Liver (tissue), 9 donors: ENCODE results near the gene CD248. TPM values are rescaled to one million over a fixed set of nuclear protein-coding genes. Genes with fewer than 3 reads are reported as not detected.

Experiments
- DNase-seq: peaks from one replicate; pipeline ENCODE4 v3.0.0-alpha.2; 2017; ENCODE audit warnings: low spot score
- H3K27ac ChIP-seq, 2 donors: one replicate each; pipeline ENCODE4 v1.7.0; 2013; ENCODE audit warnings: inconsistent platforms in 2 of 2, low read length in 2 of 2, control low read depth in 1 of 2, low read depth in 1 of 2, mild to moderate bottlenecking in 1 of 2
- H3K27me3 ChIP-seq, 4 donors: one replicate each; pipeline versions ENCODE4 v1.6.1 to v1.7.0; 2013; ENCODE audit warnings: low read length in 3 of 4, inconsistent platforms in 1 of 4, mild to moderate bottlenecking in 1 of 4, moderate library complexity in 1 of 4; ENCODE audit not compliant: control insufficient read depth in 4 of 4, insufficient read depth in 4 of 4
- H3K36me3 ChIP-seq, 4 donors: one replicate each; pipeline versions ENCODE4 v1.6.1 to v1.7.0; 2013; ENCODE audit warnings: low read length in 3 of 4, mild to moderate bottlenecking in 3 of 4, low read depth in 1 of 4, moderate library complexity in 1 of 4; ENCODE audit not compliant: control insufficient read depth in 4 of 4, insufficient read depth in 3 of 4
- H3K4me1 ChIP-seq, 4 donors: one replicate each; pipeline versions ENCODE4 v1.6.1 to v1.7.0; 2013; ENCODE audit warnings: low read length in 3 of 4, mild to moderate bottlenecking in 3 of 4, moderate library complexity in 1 of 4; ENCODE audit not compliant: control insufficient read depth in 4 of 4, insufficient read depth in 4 of 4
- H3K4me3 ChIP-seq, 3 donors: one replicate each; pipeline versions ENCODE4 v1.6.1 to v1.7.0; 2013; ENCODE audit warnings: low read length in 3 of 3, control low read depth in 1 of 3, low read depth in 1 of 3, mild to moderate bottlenecking in 1 of 3
- H3K9ac ChIP-seq, 2 donors: one replicate each; pipeline ENCODE4 v1.7.0; 2013; ENCODE audit warnings: low read length in 2 of 2, mild to moderate bottlenecking in 2 of 2, moderate library complexity in 2 of 2, control low read depth in 1 of 2, low read depth in 1 of 2
- H3K9me3 ChIP-seq, 4 donors: one replicate each; pipeline versions ENCODE4 v1.6.1 to v1.7.0; 2013; ENCODE audit warnings: low read length in 3 of 4; ENCODE audit not compliant: control insufficient read depth in 4 of 4
- EGR1 ChIP-seq, 2 donors: IDR thresholded peaks; 2 replicates each; pipeline ENCODE4 v1.6.1; 2016 to 2018; ENCODE audit warnings: antibody characterized with exemption in 2 of 2, low read depth in 2 of 2
- FOXA1 ChIP-seq: IDR thresholded peaks from 2 replicates; pipeline ENCODE4 v1.6.1; 2016; ENCODE audit warnings: antibody characterized with exemption
- FOXA2 ChIP-seq: IDR thresholded peaks from 2 replicates; pipeline ENCODE4 v1.6.1; 2016; ENCODE audit warnings: antibody characterized with exemption
- HNF4A ChIP-seq, 2 donors: conservative IDR thresholded peaks; 2 replicates each; pipeline ENCODE4 v1.6.1; 2016; ENCODE audit warnings: antibody characterized with exemption in 2 of 2, mild to moderate bottlenecking in 2 of 2
- JUND ChIP-seq, 2 donors: IDR thresholded peaks; 2 replicates each; pipeline ENCODE4 v1.6.1; 2016; ENCODE audit warnings: antibody characterized with exemption in 2 of 2
- NR2F2 ChIP-seq: IDR thresholded peaks from 2 replicates; pipeline ENCODE4 v1.6.1; 2016; ENCODE audit warnings: antibody characterized with exemption
- RAD21 ChIP-seq, 2 donors: IDR thresholded peaks; 2 replicates each; pipeline ENCODE4 v1.6.1; 2016; ENCODE audit warnings: antibody characterized with exemption in 2 of 2, mild to moderate bottlenecking in 2 of 2
- RXRA ChIP-seq, 2 donors: IDR thresholded peaks; 2 replicates each; pipeline ENCODE4 v1.6.1; 2017 to 2018; ENCODE audit warnings: antibody characterized with exemption in 2 of 2, mild to moderate bottlenecking in 1 of 2
- YY1 ChIP-seq: IDR thresholded peaks from 2 replicates; pipeline ENCODE4 v1.6.1; 2016; ENCODE audit warnings: antibody characterized with exemption, mild to moderate bottlenecking
- WGBS: extraction: QIAGEN DNeasy Blood & Tissue Kit; methylation state at CpG from one replicate; pipeline ENCODE4 v1.1.7; 2013; 5-methylcytosine and 5-hydroxymethylcytosine counted together
- polyA plus RNA-seq, 2 donors: library from polyadenylated mRNA; stranded (reverse) in 1 of 2; unstranded in 1 of 2; fragments of 200-250 nt in 1 of 2; fragments of >200 nt in 1 of 2; fragmentation: Nextera tagmentation in 1 of 2; extraction: Ambion mirVana in 1 of 2; gene quantifications; one replicate each; pipeline versions ENCODE4 v1.2.1 to v1.2.3, GENCODE V29; 2013 to 2015
- total RNA-seq, 2 donors: library from RNA; depleted of rRNA; stranded (reverse); fragments of >200 nt; gene quantifications; one replicate each; pipeline ENCODE4 v1.2.3, GENCODE V29; 2014
- TF ChIP-seq, protein P1 (sequence below): IDR thresholded peaks from 2 replicates; pipeline ENCODE4 v1.6.1; 2016; ENCODE audit warnings: antibody characterized with exemption
- TF ChIP-seq, protein P2 (sequence below): fragments of 150-350 bp; IDR thresholded peaks from 2 replicates; pipeline ENCODE4 v1.5.1; 2017; ENCODE audit warnings: improper control_type of control experiment, low read depth, low read length; ENCODE audit not compliant: missing input control
- TF ChIP-seq, protein P3 (sequence below): IDR thresholded peaks from 2 replicates; pipeline ENCODE4 v1.6.1; 2016; ENCODE audit warnings: antibody characterized with exemption
- TF ChIP-seq, protein P4 (sequence below): IDR thresholded peaks from 2 replicates; pipeline ENCODE4 v1.6.1; 2016; ENCODE audit warnings: antibody characterized with exemption
- TF ChIP-seq, protein P5 (sequence below): IDR thresholded peaks from 2 replicates; pipeline ENCODE4 v1.6.1; 2016; ENCODE audit warnings: antibody characterized with exemption, mild to moderate bottlenecking
- donor health status: healthy.
- donor health status: healthy.
- donor health status: healthy.
- donor health status: healthy.
- donor health status: healthy.

The CD248 gene
- total and polyA plus RNA-seq, 4 donors, result 0.64 to 3.0 (median 1.2) TPM

DNA sequence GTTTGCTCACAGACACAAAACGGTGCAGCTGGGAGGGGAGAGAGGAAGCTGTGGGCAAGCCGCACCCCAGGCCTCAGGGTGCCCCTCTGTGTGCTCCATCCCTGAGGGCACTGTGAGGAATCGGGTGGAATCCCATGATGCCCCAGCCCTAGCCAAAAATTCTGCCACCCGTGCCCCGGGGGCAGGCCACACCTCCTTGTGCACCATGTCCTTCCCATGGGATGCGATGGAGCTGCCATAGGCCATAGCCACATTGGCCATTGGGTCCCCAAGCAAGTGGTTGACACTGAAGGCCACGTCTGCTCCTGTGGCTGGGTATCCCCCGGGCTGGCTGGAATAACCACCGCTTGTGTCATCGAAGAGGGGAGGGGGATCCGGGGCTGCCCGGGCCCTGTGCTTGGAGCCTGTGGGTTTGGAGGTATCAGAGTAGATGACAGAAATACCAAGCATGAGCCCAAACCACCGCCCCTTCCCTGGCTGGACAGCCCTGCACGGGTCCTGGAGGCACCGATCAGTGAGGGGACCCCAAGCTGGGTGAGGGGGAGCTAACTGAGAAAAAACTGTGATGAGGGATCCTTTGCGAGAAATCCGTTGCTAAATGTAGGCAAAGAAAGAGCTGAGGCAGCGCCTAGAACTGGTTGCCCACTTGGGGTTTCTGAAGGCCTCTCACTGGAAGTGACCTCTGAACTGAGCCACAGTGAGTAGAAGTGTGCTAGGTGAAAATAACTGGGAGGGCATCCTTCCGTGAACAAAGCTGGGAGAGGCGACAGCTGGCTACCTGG lies 28.8 kb downstream of the CD248 start:
- DNase-seq, result no peak
- H3K27ac ChIP-seq, result peak overlapping the region; percentile 96
- no peaks in the 10 kb centered on the region for H3K9me3 ChIP-seq
- H3K4me3 ChIP-seq, result peak overlapping the region; percentile 61 to 88 (median 79)
- H3K9ac ChIP-seq, result peak overlapping the region; percentile 46 to 82
- 48% methylated on average over 20 of the region's 20 CpGs for WGBS
- H3K4me1 ChIP-seq, result peaks cover 19 to 49% (median 39%) of the 10 kb centered on the region in 4 donors
- peaks cover 0 to 5% (median 0%) of the 10 kb centered on the region in 4 donors for H3K27me3 ChIP-seq
- TF ChIP-seq RXRA (IDR thresholded peaks at IDR 0.05), result peak in 1 of 2 donors; percentile 45
- TF ChIP-seq NR2F2, result no peak
- peaks cover 0 to 5% (median 4%) of the 10 kb centered on the region in 4 donors for H3K36me3 ChIP-seq

DNA sequence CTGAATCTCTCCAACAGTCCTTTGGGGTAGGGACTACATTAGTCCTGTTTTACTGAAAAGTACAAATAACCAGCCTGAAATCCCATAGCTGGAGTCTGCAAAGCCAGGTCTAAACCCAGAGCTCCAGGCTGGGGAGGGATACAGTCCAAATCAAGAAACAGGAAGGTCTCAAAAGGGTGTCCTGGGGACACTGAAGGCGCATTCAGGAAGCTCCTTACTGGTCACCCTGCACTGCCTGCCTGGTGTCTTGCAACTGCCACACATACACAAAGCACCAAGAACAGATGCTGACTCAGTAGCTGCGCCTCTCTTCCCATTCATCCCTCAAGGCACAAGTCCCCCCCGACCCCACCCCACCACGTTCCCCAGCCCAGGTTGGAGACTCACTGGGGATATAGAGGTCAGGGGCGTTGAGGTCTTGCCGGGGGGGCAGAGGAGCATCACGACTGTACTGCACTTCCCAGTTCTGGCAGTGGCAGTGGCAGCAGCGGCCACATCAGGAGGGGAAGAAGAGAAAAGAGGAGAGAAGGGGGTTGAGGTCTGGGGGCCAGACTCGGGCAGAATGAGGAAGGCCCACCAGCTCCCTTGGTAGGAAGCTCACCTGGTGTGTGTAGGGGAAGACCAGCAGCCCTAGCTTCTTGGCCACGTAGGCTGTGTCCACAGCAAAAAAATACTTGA lies 29.5 kb downstream of the CD248 start:
- WGBS, result 78% methylated on average over 10 of the region's 10 CpGs
- no peak for DNase-seq
- Histone ChIP-seq H3K27ac (peak overlapping the region in 1 of 2 donors; percentile 96), H3K4me3 (peak overlapping the region; percentile 26 to 79 (median 61)), H3K36me3 (peaks cover 0 to 5% (median 4%) of the 10 kb centered on the region in 4 donors), H3K9ac (no peak overlapping the region), H3K27me3 (peaks cover 0 to 2% (median 0%) of the 10 kb centered on the region in 4 donors), H3K4me1 (peaks cover 19 to 50% (median 41%) of the 10 kb centered on the region in 4 donors), H3K9me3 (no peaks in the 10 kb centered on the region)
- TF ChIP-seq RAD21 (IDR thresholded peaks at IDR 0.05), result no peak
- TF ChIP-seq, protein P1, sequence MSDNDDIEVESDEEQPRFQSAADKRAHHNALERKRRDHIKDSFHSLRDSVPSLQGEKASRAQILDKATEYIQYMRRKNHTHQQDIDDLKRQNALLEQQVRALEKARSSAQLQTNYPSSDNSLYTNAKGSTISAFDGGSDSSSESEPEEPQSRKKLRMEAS, result no peak
- TF ChIP-seq, protein P2, sequence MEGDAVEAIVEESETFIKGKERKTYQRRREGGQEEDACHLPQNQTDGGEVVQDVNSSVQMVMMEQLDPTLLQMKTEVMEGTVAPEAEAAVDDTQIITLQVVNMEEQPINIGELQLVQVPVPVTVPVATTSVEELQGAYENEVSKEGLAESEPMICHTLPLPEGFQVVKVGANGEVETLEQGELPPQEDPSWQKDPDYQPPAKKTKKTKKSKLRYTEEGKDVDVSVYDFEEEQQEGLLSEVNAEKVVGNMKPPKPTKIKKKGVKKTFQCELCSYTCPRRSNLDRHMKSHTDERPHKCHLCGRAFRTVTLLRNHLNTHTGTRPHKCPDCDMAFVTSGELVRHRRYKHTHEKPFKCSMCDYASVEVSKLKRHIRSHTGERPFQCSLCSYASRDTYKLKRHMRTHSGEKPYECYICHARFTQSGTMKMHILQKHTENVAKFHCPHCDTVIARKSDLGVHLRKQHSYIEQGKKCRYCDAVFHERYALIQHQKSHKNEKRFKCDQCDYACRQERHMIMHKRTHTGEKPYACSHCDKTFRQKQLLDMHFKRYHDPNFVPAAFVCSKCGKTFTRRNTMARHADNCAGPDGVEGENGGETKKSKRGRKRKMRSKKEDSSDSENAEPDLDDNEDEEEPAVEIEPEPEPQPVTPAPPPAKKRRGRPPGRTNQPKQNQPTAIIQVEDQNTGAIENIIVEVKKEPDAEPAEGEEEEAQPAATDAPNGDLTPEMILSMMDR, result no peak

DNA sequence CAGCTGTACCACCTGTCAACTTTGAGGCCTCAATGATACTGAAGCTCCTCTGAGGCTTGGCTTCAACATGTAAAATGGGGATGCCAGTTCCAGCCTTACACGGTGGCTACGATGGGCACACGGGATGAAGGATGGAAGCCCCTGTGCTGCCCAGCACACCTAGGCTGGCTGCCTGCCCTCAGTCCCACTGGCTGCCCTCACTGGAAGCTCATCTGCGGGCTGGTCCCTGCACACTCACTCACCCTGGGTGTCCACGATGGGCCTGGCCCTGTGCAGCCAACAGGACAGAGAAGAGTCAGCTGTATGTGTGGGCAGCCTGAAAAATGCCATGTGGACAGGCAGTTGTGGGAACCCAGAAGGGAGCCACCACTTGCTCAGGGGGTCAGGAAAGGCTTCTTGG lies 30.1 kb downstream of the CD248 start:
- Histone ChIP-seq H3K4me3 (no peak overlapping the region), H3K27me3 (no peaks in the 10 kb centered on the region), H3K36me3 (peaks cover 0 to 5% (median 4%) of the 10 kb centered on the region in 4 donors), H3K9ac (no peak overlapping the region), H3K27ac (no peak overlapping the region), H3K9me3 (no peaks in the 10 kb centered on the region), H3K4me1 (peaks cover 13 to 50% (median 39%) of the 10 kb centered on the region in 4 donors)
- DNase-seq, result no peak
- WGBS, result 91% methylated on average over 5 of the region's 5 CpGs
- TF ChIP-seq NR2F2, result no peak
- no peak for TF ChIP-seq HNF4A (conservative IDR thresholded peaks at IDR 0.05)
- TF ChIP-seq YY1, result no peak
- TF ChIP-seq FOXA2, result no peak
- no peak for TF ChIP-seq JUND (IDR thresholded peaks at IDR 0.05)
- TF ChIP-seq, protein P3, sequence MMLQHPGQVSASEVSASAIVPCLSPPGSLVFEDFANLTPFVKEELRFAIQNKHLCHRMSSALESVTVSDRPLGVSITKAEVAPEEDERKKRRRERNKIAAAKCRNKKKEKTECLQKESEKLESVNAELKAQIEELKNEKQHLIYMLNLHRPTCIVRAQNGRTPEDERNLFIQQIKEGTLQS, result no peak
- TF ChIP-seq, protein P4, sequence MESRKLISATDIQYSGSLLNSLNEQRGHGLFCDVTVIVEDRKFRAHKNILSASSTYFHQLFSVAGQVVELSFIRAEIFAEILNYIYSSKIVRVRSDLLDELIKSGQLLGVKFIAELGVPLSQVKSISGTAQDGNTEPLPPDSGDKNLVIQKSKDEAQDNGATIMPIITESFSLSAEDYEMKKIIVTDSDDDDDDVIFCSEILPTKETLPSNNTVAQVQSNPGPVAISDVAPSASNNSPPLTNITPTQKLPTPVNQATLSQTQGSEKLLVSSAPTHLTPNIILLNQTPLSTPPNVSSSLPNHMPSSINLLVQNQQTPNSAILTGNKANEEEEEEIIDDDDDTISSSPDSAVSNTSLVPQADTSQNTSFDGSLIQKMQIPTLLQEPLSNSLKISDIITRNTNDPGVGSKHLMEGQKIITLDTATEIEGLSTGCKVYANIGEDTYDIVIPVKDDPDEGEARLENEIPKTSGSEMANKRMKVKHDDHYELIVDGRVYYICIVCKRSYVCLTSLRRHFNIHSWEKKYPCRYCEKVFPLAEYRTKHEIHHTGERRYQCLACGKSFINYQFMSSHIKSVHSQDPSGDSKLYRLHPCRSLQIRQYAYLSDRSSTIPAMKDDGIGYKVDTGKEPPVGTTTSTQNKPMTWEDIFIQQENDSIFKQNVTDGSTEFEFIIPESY, result no peak
- TF ChIP-seq RXRA (IDR thresholded peaks at IDR 0.05), result no peak
- TF ChIP-seq, protein P2, result no peak
- TF ChIP-seq FOXA1, result no peak
- no peak for TF ChIP-seq EGR1 (IDR thresholded peaks at IDR 0.05; ENCODE audit: low read depth in 2 of 2)
- TF ChIP-seq, protein P5, sequence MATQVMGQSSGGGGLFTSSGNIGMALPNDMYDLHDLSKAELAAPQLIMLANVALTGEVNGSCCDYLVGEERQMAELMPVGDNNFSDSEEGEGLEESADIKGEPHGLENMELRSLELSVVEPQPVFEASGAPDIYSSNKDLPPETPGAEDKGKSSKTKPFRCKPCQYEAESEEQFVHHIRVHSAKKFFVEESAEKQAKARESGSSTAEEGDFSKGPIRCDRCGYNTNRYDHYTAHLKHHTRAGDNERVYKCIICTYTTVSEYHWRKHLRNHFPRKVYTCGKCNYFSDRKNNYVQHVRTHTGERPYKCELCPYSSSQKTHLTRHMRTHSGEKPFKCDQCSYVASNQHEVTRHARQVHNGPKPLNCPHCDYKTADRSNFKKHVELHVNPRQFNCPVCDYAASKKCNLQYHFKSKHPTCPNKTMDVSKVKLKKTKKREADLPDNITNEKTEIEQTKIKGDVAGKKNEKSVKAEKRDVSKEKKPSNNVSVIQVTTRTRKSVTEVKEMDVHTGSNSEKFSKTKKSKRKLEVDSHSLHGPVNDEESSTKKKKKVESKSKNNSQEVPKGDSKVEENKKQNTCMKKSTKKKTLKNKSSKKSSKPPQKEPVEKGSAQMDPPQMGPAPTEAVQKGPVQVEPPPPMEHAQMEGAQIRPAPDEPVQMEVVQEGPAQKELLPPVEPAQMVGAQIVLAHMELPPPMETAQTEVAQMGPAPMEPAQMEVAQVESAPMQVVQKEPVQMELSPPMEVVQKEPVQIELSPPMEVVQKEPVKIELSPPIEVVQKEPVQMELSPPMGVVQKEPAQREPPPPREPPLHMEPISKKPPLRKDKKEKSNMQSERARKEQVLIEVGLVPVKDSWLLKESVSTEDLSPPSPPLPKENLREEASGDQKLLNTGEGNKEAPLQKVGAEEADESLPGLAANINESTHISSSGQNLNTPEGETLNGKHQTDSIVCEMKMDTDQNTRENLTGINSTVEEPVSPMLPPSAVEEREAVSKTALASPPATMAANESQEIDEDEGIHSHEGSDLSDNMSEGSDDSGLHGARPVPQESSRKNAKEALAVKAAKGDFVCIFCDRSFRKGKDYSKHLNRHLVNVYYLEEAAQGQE, result no peak
